Fibroblast of skin of right quadriceps (primary cell): ENCODE measurements around the gene TRIO.

Experiments used
- DNase-seq: peaks from one replicate; pipeline ENCODE4 v3.0.0-alpha.2; 2013

TRIO gene

GRCh38 chr5:14471507-14471906 is 328.4 kb downstream of the TRIO start:
- peak; percentile 81 for DNase-seq

- no peak for DNase-seq
Measured at GRCh38 chr5:14472986-14473567, 329.9 kb downstream of the TRIO start.

GRCh38 chr5:14475045-14475444 is 331.9 kb downstream of the TRIO start:
- DNase-seq, result no peak

- peak; percentile 77 for DNase-seq
Measured at GRCh38 chr5:14476786-14477435, 333.8 kb downstream of the TRIO start.

GRCh38 chr5:14479143-14479696 is 336.1 kb downstream of the TRIO start:
- DNase-seq, result no peak

- no peak for DNase-seq
Measured at GRCh38 chr5:14481349-14481748, 338.2 kb downstream of the TRIO start.

- DNase-seq, result no peak
Measured at GRCh38 chr5:14482085-14482484, 338.9 kb downstream of the TRIO start.

GRCh38 chr5:14483504-14484157 is 340.5 kb downstream of the TRIO start:
- no peak for DNase-seq

GRCh38 chr5:14486486-14486885 is 343.3 kb downstream of the TRIO start:
- DNase-seq, result no peak

- DNase-seq, result no peak
Measured at GRCh38 chr5:14486996-14487896, 344.1 kb downstream of the TRIO start.

GRCh38 chr5:14487897-14488570 is 344.9 kb downstream of the TRIO start:
- DNase-seq, result no peak

GRCh38 chr5:14488709-14489108 is 345.6 kb downstream of the TRIO start:
- no peak for DNase-seq

- no peak for DNase-seq
Measured at GRCh38 chr5:14489643-14490042, 346.5 kb downstream of the TRIO start.

GRCh38 chr5:14490309-14490711 is 347.2 kb downstream of the TRIO start:
- DNase-seq, result no peak

- DNase-seq, result peak; percentile 68
Measured at GRCh38 chr5:14491015-14491915, 348.1 kb downstream of the TRIO start.

GRCh38 chr5:14492331-14492964 is 349.3 kb downstream of the TRIO start:
- DNase-seq, result no peak

GRCh38 chr5:14495301-14495700 is 352.2 kb downstream of the TRIO start:
- DNase-seq, result no peak

- DNase-seq, result no peak
Measured at GRCh38 chr5:14497311-14497710, 354.2 kb downstream of the TRIO start.

GRCh38 chr5:14501353-14502293 is 358.5 kb downstream of the TRIO start:
- DNase-seq, result no peak

- DNase-seq, result no peak
Measured at GRCh38 chr5:14502294-14502690, 359.1 kb downstream of the TRIO start.
